RWPE2 (cell line): ENCODE measurements around the gene RHO.
"Not testable (repeated sequence)": the region's sequence is repeated elsewhere in the genome, so short reads cannot be mapped to it uniquely, and the experiment has no call there.

Experiments used
- ATAC-seq: fragments of 200-7000 bp; cut with Tn5 transposase; 3 replicates; pipeline ENCODE4 v1.9.1; 2021; ENCODE audit warnings: low read depth
- DNase-seq: peaks from one replicate; pipeline ENCODE4 v3.0.0-alpha.2; 2020; ENCODE audit warnings: low spot score
- H3K27ac ChIP-seq: fragments of 450-650 bp; 2 replicates; pipeline ENCODE4 v1.5.1; 2017; ENCODE audit warnings: mild to moderate bottlenecking; ENCODE audit not compliant: poor library complexity, severe bottlenecking
- H3K27me3 ChIP-seq: fragments of 250-450 bp; sonication (Bioruptor Pico); 2 replicates; pipeline ENCODE4 v1.5.1; 2021; ENCODE audit warnings: mild to moderate bottlenecking, moderate library complexity; ENCODE audit not compliant: insufficient read depth, poor library complexity, severe bottlenecking
- H3K36me3 ChIP-seq: fragments of 250-450 bp; sonication (Bioruptor Pico); 2 replicates; pipeline ENCODE4 v1.5.1; 2020; ENCODE audit warnings: low read depth, mild to moderate bottlenecking, moderate library complexity
- H3K4me1 ChIP-seq: fragments of 250-450 bp; sonication (Bioruptor Pico); 2 replicates; pipeline ENCODE4 v1.5.1; 2021; ENCODE audit warnings: mild to moderate bottlenecking, moderate library complexity; ENCODE audit not compliant: insufficient read depth, poor library complexity, severe bottlenecking
- H3K4me3 ChIP-seq: fragments of 250-450 bp; sonication (Bioruptor Pico); 2 replicates; pipeline ENCODE4 v1.5.1; 2021; ENCODE audit warnings: mild to moderate bottlenecking, moderate library complexity; ENCODE audit not compliant: severe bottlenecking
- H3K9me3 ChIP-seq: fragments of 250-450 bp; sonication (Bioruptor Pico); 2 replicates; pipeline ENCODE4 v1.5.1; 2021; ENCODE audit warnings: mild to moderate bottlenecking, moderate library complexity; ENCODE audit not compliant: severe bottlenecking
- CTCF ChIP-seq: fragments of 450-650 bp; IDR thresholded peaks from one replicate; pipeline ENCODE4 v1.5.1; 2017; ENCODE audit warnings: mild to moderate bottlenecking, moderate library complexity; ENCODE audit not compliant: poor library complexity, severe bottlenecking

Gene RHO

GRCh38 chr3:129498603-129499488 is 29.6 kb upstream of the RHO start:
- not testable (repeated sequence) for H3K9me3 ChIP-seq, H3K36me3 ChIP-seq, H3K27ac ChIP-seq, ATAC-seq, H3K4me3 ChIP-seq, DNase-seq, H3K27me3 ChIP-seq, H3K4me1 ChIP-seq

GRCh38 chr3:129499604-129500333 is 28.7 kb upstream of the RHO start:
- not testable (repeated sequence) for H3K27ac ChIP-seq, H3K27me3 ChIP-seq, DNase-seq, ATAC-seq, H3K36me3 ChIP-seq, H3K4me1 ChIP-seq, H3K4me3 ChIP-seq, H3K9me3 ChIP-seq

- TF ChIP-seq CTCF, result no peak
These were observed 28.1 kb upstream of the RHO start for GRCh38 chr3:129500334-129500658.

GRCh38 chr3:129501630-129502029 is 26.8 kb upstream of the RHO start:
- no peak for TF ChIP-seq CTCF
- DNase-seq, result no peak
- Histone ChIP-seq H3K9me3 (no peaks in the 10 kb centered on the region), H3K36me3 (no peaks in the 10 kb centered on the region), H3K4me3 (no peak overlapping the region), H3K27me3 (no peaks in the 10 kb centered on the region), H3K4me1 (no peaks in the 10 kb centered on the region), H3K27ac (no peak overlapping the region)
- ATAC-seq, result no peak

More at GRCh38 chr3:129500334-129500658, 28.1 kb upstream of the RHO start:
- Histone ChIP-seq H3K27ac (no peak overlapping the region), H3K27me3 (no peaks in the 10 kb centered on the region), H3K36me3 (peaks cover 4% of the 10 kb centered on the region), H3K4me3 (no peak overlapping the region), H3K9me3 (no peaks in the 10 kb centered on the region), H3K4me1 (peaks cover 3% of the 10 kb centered on the region)
- no peak for DNase-seq
- no peak for ATAC-seq

- TF ChIP-seq CTCF, result no peak
- ATAC-seq, result no peak
- Histone ChIP-seq H3K9me3 (no peaks in the 10 kb centered on the region), H3K27me3 (no peaks in the 10 kb centered on the region), H3K27ac (no peak overlapping the region), H3K36me3 (no peaks in the 10 kb centered on the region), H3K4me3 (no peak overlapping the region), H3K4me1 (no peaks in the 10 kb centered on the region)
- no peak for DNase-seq
These were observed 25.6 kb upstream of the RHO start for GRCh38 chr3:129502641-129503408.
